BJ (cell line): ENCODE results near the gene DZIP1L. TPM values are rescaled to one million over a fixed set of nuclear protein-coding genes. Genes with fewer than 3 reads are reported as not detected.

Experiments used
- CTCF ChIA-PET: fragments of 350-600 bp; formaldehyde crosslinking; extraction: SDS; loops from one replicate; lab custom pipeline; 2021; ENCODE audit warnings: antibody characterized with exemption, inconsistent platforms; lab: Yijun Ruan, JAX
- POLR2A ChIA-PET: fragments of 300-600 bp; sonication (Branson Sonifier 250); formaldehyde crosslinking; extraction: SDS; loops from one replicate; lab custom pipeline; 2021; ENCODE audit warnings: antibody characterized with exemption; lab: Charles Lee
- DNase-seq: peaks from one replicate; pipeline ENCODE4 v3.0.0-alpha.2; 2011; ENCODE audit warnings: low read depth
- H3K27me3 ChIP-seq: 2 replicates; pipeline ENCODE4 v1.6.0; 2011; ENCODE audit warnings: low read length; ENCODE audit not compliant: control insufficient read depth, insufficient read depth
- H3K36me3 ChIP-seq: 2 replicates; pipeline ENCODE4 v1.5.1; 2011; ENCODE audit warnings: low read length; ENCODE audit not compliant: control insufficient read depth, insufficient read depth
- H3K4me3 ChIP-seq: 2 replicates; pipeline ENCODE4 v1.5.1; 2011; ENCODE audit warnings: low read depth, mild to moderate bottlenecking, control low read depth, low read length
- polyA minus RNA-seq: library from RNA; depleted of rRNA, polyadenylated mRNA; stranded (reverse); fragments of >200 nt; gene quantifications from 2 replicates; pipeline ENCODE4 v1.2.3, GENCODE V29; 2011; rRNA and poly(A)+ RNA removed
- polyA plus RNA-seq: library from polyadenylated mRNA; depleted of rRNA; stranded (reverse); fragments of >200 nt; gene quantifications from 2 replicates; pipeline ENCODE4 v1.2.3, GENCODE V29; 2011; rRNA removed
- TF ChIP-seq, protein P1 (sequence below): IDR thresholded peaks from 2 replicates; pipeline ENCODE4 v1.5.1; 2011; ENCODE audit warnings: low read depth, mild to moderate bottlenecking, control low read depth, inconsistent platforms, low read length, moderate library complexity; ENCODE audit not compliant: insufficient read depth

Gene DZIP1L, protein sequence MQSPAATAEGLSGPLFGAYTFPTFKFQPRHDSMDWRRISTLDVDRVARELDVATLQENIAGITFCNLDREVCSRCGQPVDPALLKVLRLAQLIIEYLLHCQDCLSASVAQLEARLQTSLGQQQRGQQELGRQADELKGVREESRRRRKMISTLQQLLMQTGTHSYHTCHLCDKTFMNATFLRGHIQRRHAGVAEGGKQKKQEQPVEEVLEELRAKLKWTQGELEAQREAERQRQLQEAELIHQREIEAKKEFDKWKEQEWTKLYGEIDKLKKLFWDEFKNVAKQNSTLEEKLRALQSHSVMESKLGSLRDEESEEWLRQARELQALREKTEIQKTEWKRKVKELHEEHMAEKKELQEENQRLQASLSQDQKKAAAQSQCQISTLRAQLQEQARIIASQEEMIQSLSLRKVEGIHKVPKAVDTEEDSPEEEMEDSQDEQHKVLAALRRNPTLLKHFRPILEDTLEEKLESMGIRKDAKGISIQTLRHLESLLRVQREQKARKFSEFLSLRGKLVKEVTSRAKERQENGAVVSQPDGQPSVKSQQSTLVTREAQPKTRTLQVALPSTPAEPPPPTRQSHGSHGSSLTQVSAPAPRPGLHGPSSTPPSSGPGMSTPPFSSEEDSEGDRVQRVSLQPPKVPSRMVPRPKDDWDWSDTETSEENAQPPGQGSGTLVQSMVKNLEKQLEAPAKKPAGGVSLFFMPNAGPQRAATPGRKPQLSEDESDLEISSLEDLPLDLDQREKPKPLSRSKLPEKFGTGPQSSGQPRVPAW
- 7.3 and 12.7 TPM in 2 replicates for polyA plus RNA-seq
- 22.7 and 22.8 TPM in 2 replicates for polyA minus RNA-seq

GRCh38 chr3:138114988-138115971 is at the start of gene DZIP1L:
DZIP1L (minus strand) TSS chr3:138115608; CDS start chr3:138103971, 11,637 bp downstream.
- POLR2A ChIA-PET: interaction anchor here (0.7 to 1.1 kb wide), 4 partner anchors 10 to 33 kb away, joined by 3 to 5 read pairs (median 4); no protein-coding TSS in a partner anchor
- TF ChIP-seq, protein P1, sequence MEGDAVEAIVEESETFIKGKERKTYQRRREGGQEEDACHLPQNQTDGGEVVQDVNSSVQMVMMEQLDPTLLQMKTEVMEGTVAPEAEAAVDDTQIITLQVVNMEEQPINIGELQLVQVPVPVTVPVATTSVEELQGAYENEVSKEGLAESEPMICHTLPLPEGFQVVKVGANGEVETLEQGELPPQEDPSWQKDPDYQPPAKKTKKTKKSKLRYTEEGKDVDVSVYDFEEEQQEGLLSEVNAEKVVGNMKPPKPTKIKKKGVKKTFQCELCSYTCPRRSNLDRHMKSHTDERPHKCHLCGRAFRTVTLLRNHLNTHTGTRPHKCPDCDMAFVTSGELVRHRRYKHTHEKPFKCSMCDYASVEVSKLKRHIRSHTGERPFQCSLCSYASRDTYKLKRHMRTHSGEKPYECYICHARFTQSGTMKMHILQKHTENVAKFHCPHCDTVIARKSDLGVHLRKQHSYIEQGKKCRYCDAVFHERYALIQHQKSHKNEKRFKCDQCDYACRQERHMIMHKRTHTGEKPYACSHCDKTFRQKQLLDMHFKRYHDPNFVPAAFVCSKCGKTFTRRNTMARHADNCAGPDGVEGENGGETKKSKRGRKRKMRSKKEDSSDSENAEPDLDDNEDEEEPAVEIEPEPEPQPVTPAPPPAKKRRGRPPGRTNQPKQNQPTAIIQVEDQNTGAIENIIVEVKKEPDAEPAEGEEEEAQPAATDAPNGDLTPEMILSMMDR: 0 out of 2 replicates have a peak, but pooled peaks have one; percentile 15
- Histone ChIP-seq H3K27me3 (no peaks in the 10 kb centered on the region), H3K4me3 (peak within 1 kb of the TSS; percentile 81), H3K36me3 (peaks cover 2% of the 10 kb centered on the region)
- DNase-seq: no peak
- CTCF ChIA-PET: interaction anchor here (0.6 to 13.8 kb wide), 8 partner anchors 10 to 120 kb away, joined by 3 to 311 read pairs (median 4); partner anchors contain the start of gene ARMC8

- POLR2A ChIA-PET: no interaction called here
- no peak overlapping the region for H3K4me3 ChIP-seq
- CTCF ChIA-PET: no interaction called here
- H3K27me3 ChIP-seq: no peaks in the 10 kb centered on the region
- TF ChIP-seq, protein P1: no peak
- DNase-seq: no peak
- peaks cover 5% of the 10 kb centered on the region; the same call in 1 of the 2 replicates for H3K36me3 ChIP-seq
Observed at GRCh38 chr3:138165061-138165460, 49.7 kb upstream of the DZIP1L start.

DNA sequence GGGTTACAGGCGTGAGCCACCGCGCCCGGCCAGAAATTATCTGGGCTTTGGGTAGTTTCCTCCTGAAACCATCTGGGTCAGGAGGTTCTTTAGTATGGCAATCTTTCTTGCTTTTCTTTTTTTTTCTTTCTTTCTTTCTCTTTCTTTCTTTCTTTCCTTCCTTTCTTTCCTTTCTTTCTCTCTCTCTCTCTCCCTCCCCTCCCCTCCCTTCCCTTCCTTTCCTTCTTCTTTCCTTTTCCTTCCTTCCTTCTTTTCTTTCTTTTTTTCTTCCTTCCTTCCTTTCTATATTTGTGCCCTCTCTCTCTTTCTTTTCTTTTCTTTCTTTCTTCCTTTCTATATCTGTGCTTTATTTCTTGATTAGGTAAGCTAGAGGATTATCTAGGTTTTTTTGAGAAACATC is 42.3 kb upstream of the DZIP1L start:
- no peak for DNase-seq
- Histone ChIP-seq H3K27me3 (no peaks in the 10 kb centered on the region), H3K36me3 (no peaks in the 10 kb centered on the region), H3K4me3 (no peak overlapping the region)
- TF ChIP-seq, protein P1: no peak
- ChIA-PET CTCF (interaction anchor here (0.6 to 1.2 kb wide), 2 partner anchors 39 to 44 kb away, joined by 3 to 5 read pairs; no protein-coding TSS in a partner anchor), POLR2A (no interaction called here)

DNA sequence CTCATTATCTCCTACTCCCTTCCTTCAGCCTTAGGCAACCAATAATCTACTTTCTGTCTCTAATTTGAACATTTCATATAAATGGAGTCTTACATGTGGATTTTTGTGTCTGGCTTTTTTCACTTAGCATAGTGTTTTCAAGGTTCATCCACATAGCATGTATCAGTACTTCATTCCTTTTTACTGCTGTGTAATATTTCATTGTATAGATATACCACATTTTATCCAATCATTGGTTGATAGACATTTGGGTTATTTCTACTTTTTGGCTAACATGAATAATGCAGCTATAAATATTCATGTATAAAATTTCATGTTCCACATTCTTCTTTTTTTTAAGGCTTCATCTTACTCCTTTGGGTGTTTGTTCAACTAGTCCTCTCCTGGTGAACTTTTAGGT is 39.1 kb upstream of the DZIP1L start:
- H3K27me3 ChIP-seq: no peaks in the 10 kb centered on the region
- H3K4me3 ChIP-seq: no peak overlapping the region
- no peaks in the 10 kb centered on the region for H3K36me3 ChIP-seq
- ChIA-PET POLR2A (no interaction called here), CTCF (no interaction called here)
- TF ChIP-seq, protein P1: no peak
- no peak for DNase-seq
